NCI-H2196 (cell line): ENCODE data around the gene ALKBH6.
"Not testable (repeated sequence)": the region's sequence is repeated elsewhere in the genome, so short reads cannot be mapped to it uniquely, and the experiment has no call there.

ENCODE experiments used
- DNase-seq: peaks from one replicate; lab custom pipeline; 2025; ENCODE audit not compliant: unreplicated experiment; lab: John Stamatoyannopoulos, UW

ALKBH6 gene

DNA sequence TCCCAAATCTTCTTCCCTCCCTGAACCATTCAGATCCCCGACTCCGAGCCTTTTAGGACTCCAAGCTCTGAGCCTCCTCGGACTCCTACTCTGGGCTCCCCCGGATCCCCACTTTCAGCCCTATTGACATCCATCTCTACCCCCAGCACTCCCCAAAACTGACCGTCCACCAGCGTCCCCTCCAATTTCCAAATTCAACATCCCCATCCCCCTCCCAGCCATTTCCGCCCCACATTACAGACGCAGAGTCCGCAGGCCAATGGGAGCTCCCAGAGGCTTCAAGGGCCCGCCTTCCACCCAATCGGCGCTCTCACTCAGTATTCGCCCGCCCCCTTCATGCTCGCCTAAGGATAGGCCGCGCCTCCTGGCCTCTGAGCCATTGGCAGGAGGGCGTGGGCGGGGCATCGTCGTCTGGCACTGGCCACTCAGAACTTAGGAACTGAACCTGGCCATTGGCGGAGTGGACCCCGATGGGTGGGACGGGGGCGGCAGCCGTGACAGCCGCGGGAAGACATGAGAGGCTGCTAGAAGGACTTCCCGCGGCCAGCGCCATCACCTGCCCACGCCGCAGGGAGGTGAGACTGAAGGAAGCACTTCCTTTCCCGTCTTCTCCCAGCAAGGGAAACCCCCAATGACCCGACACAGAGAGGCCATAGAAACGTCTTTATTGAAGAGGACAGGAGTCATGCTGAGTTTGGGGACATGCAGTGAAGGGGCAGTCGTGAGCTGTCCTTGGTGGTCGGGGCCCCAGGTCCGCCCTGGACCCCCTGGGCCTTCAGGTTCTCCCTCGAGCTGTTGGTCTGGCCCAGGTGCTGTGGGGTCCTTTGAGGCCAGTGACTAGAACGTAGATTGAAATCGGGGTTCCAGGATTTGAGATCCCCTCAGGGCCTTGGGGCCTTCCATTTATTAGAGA is at the start of gene ALKBH6:
ALKBH6 (minus strand) TSS at position 202 of the 913 bp plus-strand sequence. CDS start 816 bp downstream, outside the sequence.
- peak; percentile 99 for DNase-seq

DNA sequence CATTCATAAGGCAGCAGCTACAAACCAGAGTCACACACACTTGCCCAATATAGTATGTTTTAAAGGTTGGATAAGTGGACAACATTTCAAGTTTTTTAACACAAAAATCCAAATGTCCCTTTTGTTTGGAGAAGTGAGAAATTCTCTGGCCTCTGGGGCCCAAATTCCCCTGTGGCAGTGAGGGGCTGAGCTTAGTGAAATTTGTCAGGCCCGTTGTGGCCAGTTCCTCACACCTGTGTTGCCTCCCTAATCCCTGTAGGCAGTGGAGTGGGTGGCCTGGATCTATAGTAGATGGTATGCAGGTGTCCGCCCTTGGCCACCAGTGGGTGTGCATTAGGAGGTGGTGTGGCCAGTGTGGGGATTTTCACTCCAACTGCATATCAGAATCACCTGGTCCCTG is 47.4 kb upstream of the ALKBH6 start:
- DNase-seq = no peak

DNA sequence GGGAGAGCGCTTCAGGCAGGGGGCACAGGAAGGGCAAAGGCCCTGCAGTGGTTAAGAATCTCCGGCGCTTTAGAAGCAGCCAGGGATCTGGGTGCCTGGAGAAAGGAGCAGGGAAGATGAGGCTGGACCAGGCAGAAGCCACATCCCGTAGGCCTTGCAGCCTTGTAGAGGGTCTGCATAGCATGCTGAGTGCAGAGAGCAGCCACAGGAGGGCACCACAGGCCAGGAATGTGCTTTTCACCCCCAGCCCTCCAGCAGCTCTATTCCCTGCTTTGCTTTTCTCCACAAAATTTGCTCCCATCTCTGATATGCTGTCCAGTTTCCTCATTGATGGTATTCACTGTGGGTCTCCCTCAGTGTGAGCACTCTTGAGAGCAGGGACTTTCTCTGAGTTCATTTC is 46.4 kb upstream of the ALKBH6 start:
- peak; percentile 48 for DNase-seq

DNA sequence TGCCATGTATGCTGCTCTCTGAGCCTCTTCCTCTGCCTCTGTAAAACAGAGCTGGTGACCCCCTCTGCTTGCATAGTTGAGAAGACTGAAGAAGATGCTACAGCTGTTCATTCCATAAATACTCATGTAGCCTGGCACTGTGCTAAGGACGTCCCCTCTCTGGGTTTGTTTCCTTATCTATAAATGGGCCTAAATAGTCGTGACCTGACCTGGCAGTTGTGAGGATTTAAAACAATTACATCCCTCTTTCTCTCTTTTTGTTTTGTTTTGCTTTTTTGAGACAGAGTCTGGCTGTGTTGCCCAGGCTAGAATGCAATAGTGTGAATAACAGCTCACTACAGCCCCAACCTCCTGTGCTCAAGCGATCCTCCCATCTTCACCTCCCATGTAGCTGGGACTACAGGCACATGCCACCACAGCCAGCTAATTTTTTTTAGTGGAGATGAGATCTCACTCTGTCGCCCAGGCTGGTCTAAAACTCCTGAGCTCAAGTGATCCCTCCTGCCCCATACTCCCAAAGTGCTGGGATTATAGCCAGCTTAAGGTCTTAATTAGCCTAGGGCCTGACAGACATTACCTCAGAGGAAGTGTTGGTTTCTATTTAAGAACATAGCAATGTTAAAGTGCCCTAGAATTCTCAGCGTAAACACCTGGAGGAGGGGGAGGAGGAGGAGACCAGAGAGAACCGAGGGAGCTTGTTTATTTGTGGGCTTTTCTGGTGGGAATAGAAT is 45.3 kb upstream of the ALKBH6 start:
- DNase-seq = peak; percentile 36

DNA sequence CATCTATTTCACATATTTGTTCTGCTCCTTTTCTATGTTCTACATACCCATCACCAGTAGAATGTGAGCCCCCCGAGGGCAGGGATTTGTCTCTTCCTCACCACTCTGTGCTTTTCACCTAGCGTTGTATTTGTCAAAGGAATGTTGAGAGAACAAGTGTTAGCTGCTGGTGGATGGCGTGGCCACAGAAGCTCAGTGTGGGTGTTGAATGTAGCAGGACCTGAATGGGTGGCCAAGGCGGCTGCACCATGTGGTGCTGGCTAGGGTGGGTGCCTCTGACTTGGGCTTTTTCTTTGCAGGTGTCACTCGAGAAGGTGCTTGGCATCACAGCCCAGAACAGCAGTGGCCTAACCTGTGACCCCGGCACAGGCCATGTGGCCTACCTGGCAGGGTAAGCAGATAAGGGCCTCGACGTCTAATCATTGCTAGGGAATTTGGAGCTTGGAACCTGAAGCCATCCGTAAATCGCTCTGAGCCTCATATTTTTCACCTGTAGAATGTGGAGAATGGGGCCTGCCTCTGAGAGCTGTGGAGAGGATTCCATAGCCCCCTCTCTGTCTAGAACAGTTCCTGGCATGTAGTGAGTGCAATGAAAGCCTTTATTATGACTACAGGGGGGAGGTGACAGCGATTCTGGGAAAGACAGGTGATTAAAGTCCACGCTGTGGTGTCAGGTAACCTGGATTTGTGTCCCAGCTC is 44.6 kb upstream of the ALKBH6 start:
- peak; percentile 47 for DNase-seq

DNA sequence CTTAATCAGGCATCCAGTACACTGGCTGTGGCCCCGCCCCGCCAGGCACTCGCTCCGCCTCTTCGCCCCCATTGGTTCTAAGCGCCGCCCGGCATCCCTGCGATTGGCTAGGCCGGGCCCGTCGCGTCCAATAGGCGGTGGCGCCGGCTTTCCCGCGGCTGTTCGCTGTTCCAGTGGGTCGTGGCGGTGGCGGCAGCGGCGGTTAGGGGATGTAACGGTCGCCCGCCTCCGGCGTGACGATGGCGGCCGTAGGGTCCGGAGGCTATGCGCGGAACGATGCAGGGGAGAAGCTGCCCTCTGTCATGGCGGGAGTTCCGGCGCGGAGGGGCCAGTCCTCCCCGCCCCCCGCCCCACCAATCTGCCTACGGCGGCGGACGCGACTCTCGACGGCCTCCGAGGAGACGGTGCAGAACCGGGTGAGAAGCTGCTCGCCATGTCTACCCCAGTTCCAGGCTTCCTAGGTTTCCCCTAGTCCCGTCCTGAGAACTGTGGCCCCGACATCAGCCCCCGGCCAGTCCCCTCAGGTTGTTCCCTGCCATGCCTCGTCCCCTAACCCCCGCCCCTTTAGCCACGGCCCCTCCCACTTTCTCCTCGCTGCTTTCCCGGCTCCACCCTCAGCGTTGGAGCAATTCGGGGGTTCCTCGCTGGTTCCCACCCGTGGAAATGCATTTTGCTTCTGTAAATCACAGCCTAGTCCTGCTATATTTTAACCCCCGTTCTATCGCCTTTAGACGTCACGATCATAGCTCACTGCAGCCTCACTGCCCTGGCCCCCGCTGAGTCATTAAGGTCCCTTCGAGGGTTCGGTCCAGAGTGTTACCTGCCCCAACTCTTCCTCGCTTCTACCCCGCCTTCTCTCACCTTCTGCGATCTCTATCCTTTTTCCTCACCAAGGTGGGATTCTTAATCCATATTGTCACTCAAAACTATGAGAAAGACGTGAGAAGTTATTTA is 41.0 kb upstream of the ALKBH6 start, which contains the start of gene WDR62:
WDR62 (plus strand) TSS at position 165 of the 954 bp plus-strand sequence; CDS start at position 240, 75 bp downstream.
- DNase-seq = peak; percentile 97

DNA sequence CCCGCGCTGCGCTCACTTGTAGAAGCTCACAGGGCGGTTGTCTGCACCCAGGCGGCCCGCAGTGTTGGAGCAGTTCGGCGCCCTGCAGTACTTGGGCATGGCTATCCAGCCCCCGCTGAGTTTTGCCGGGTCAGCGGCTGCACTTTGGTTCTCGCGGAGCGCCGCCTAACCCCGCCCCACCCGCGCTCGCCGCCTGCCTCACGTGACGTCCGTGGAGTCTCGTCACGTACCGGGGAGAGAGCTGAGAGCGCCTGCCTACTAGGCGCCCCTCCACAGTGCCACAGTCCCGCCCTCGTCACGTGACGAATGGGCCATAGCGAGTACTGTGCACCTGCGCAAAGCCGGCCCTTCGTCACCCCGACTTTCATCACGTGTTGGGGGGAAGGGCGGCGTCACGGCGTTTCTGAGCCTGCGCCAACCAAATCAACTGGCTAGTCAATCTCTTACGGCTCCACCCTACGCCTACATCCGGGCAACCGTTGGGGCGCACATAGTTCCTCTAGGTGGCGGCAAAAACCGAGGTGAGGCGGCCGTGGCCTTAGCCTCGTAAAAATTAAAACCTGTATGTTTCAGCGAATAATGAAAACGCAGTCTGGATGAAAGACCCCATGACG is 40.2 kb upstream of the ALKBH6 start, which contains the start of gene THAP8:
THAP8 (minus strand) TSS at position 167 of the 614 bp plus-strand sequence; CDS start at position 99, 68 bp downstream.
- DNase-seq = peak; percentile 98

DNA sequence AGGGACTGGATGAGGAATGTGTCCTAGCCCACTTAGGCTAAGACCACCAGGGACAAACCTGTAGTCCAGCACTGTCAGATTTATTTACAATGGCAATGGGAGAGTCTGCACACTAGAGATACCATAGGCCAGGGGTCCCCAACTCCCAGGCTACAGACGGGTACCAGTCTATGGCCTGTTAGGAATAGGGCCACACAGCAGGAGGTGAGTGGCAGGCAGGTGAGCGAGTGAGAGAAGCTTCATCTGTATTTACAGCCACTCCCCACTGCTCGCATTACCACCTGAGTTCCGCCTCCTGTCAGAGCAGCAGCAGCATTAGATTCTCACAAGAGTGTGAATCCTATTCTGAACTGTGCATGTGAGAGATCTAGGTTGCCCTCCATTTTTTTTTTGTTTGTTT is 37.6 kb upstream of the ALKBH6 start:
- peak; percentile 40 for DNase-seq

DNA sequence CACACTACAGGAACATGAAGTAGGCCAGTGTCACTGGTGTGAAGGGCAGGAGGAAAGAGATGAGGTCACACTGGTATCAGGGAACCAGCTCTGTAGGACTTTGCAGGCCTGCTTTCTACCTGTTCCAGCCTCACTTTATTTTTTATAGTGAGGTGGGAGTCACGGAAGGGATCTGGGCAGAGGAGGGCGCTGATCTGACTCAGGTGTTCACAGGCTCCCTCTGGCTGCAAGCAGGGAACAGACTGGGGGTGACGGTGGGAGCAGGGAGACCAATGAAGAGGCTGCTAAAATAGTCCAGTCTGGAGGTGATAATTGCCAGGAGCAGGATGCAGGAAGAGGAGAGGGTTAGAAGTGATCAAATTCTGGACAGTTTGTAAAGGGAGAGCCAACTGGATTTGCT is 37.2 kb upstream of the ALKBH6 start:
- no peak for DNase-seq

DNA sequence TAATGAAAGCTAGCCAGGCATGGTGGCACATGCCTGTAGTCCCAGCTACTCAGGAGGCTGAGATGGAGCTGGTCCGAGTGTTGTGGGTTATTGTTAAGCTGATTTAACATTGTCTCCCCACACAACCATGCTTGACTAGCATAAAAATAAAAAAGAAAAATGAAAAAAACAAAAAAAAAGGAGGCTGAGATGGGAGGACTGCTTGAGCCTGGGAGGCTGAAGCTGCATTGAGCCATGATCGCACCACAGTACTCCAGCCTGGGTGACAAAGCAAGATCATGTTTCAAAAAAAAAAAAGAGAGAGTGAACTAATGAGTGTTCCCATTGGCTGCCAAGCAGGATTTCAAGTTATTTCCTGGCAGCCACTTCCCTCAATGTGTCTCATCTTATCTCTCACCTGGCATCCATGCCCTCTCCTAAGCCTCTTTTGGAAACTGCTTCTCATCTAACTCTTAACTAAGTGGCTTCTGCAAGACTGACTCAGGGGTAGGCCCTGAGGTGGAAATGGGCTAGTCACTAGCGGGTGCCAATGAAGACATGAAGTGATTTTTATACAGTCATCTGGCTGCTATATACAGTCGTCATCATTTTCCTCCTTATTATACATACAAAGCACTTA is 35.2 kb upstream of the ALKBH6 start:
- peak; percentile 59 for DNase-seq

DNA sequence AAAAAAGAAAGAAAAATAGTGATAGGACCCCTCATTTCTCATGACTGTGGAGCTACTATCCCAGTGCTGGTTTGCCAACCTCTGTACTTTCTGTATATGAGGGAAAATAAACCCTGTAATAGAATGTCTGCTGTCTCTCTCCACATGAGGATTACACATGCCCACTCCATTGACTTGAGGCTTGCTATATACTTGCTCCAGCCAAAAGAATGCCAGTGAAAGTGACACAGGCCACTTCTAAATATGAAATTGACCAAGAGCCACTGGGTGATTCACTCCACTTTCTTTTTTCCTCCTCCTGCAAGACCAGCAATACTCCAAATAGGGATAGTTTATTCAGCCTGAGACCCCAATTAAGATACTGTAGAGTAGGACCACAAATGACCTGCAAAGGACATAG is 33.8 kb upstream of the ALKBH6 start:
- DNase-seq = no peak

DNA sequence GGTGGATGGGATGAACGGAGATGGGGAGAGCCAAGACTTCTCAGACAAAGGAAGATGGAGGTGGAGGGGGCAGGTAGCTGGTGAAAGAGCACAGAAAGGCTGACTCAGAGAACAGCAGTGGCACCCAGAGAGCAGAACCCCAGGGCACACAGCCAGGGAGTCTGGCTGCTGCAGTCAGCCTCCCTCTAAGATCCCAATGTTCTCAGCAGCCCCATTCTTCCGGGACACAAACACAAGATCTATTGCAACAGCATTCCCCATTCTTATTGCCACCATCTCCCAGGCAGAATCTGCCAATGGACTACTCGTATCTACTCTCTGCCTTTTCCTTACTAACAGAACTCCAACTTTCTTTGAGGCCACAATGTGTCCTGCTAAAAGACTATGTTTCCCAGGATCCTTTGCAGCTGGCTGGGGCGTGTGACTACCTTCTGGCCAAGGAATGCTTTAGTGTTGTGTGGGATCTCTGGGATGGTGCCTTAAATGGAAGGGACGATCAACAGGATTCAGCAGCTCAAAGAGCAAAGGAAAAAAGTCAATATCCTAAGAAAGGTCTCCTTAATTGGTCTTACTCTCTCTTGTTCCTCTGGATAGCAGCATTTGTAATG is 32.5 kb upstream of the ALKBH6 start:
- DNase-seq = no peak

DNA sequence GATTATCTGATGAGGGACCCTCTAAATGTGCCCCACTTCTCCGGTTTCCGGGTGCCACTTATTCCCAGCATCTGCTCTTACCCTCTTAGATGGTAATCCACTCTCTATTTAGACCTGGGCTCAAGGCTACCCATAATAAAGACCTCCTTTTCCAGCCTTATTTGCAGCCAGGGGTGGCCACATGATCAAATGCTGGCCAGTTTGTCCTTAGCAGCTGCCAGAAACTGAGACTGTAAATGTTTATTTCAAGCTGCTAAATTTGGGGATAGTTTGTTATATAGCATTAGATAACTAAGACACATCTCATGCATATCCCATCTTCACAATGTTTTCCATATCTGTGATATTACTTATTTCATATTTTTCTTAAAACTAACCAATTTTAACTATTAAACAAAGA is 29.9 kb upstream of the ALKBH6 start:
- DNase-seq = no peak

DNA sequence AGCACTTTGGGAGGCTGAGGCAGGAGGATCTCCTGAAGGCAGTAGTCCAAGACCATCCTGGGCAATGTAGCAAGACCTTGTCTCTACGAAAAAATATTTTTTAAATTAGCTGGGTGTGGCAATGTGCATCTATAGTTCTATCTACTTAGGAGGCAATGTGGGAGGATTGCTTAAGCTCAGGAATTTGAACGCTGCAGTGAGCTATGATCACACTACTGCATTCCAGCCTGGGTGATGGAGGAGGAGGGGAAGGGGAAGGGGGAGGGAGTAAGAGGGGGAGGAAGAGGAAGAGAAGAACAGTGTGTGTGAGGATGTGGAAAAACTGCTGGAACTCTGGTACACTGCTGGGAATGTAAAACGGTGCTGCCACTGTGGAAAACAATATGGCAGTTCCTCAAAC is 27.8 kb upstream of the ALKBH6 start:
- no peak for DNase-seq

DNA sequence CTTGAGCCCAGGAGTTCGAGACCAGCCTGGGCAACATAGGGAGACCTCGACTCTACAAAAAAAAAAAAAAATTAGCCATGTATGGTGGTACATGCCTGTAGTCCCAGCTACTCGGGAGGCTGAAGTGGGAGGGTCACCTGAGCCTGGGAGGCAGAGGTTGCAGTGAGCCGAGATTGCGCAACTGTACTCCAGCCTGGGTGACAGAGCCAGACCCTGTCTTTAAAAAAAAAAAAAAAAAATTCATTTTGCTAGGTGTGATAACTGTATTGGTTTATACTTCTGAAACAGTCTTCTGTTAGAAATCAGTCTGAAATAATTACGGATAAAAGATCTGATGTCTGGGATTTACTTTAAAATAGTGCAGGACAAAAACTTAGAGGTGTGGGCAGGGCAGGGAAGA is 27.1 kb upstream of the ALKBH6 start:
- DNase-seq = not testable (repeated sequence)

DNA sequence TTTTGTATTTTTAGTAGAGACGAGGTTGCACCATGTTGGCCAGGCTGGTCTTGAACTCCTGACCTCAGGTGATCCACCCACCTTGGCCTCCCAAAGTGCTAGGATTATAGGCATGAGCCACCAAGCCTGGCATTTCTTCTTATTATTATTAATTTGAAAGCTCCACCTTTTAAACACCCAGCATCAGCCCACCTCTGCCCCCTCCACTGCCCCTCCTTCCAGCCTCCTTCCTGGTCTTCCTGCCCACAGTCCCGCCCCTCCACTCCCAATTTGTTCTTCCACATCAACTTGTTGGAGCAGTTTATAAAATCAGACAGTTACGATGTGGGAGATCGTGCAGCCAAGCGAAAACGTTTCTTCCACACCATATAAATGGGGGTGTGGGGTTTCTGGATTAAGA is 26.5 kb upstream of the ALKBH6 start:
- DNase-seq = no peak

DNA sequence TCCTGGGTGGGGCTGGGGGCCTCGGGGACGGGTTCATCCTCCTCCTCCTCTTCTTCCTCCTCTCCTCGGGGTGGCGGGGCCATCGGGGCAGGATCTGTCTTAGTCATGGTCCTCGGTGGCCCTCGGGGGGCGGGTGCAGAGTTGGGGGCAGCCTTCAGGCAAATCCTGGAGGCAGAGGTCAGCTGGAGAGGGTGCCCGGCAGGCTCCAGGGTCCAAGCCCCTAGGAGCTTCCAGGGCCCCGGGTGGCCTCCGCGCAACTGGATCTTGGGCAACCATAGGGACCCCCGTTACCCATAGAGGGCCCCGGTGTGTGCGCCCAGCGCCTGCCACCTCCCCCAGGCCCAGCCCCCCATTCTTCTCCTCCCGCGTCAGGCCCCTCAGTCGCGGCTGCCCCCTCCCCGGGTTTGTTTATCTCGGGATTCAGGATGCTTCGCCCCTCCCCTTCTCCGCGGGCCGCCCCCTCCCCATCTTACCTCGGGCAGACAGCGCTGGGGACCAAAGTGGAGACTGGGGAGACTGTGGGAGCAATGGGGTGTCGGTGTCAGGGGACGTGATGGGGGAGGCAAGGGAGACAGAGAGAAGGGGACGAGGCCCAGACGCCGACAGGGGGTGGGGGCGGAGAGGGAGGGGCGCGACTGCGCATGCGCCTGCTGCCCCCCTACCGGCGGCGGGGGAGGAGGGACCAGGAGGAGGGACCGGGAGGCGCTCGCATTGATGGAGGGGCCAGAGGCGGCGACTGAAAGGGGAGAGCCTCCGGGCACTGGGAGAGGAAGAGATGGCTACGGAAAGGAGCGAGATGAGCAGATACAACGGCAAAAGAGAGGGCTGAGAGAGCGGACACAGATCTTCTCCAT is 18.5 kb upstream of the ALKBH6 start, which contains the start of gene CLIP3:
CLIP3 (minus strand) TSS at position 623 of the 854 bp plus-strand sequence; CDS start at position 107, 516 bp downstream.
- peak; percentile 73 for DNase-seq

DNA sequence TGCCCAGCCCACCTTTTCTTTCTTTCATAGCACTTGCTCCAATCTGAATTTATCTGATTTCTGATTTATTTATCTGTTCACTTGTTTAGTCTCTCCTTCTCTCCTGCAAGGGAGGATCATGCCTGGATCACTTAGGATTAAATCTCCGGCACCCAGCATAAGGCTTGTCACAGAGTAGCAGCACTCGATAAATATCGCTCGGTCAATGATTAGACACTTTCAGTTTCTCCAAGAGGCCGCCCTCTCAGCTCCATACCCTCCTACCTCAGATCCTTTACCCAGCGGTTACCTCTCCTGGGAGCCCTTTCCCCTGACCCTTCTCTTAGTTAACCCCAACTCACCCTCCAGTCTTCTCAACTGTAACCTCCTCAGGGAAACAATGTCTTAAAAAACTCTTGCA is 17.3 kb upstream of the ALKBH6 start:
- DNase-seq = no peak
